ENCODE data around the gene MVB12B. TPM values are rescaled to one million over a fixed set of nuclear protein-coding genes. Genes with fewer than 3 reads are reported as not detected.

MVB12B gene
- total and polyA plus RNA-seq, 2 of the 8 experiments (the other 6 are each of a cell fraction or from before 2014, with no cell fraction given), result 2.6 to 5.0 TPM

DNA sequence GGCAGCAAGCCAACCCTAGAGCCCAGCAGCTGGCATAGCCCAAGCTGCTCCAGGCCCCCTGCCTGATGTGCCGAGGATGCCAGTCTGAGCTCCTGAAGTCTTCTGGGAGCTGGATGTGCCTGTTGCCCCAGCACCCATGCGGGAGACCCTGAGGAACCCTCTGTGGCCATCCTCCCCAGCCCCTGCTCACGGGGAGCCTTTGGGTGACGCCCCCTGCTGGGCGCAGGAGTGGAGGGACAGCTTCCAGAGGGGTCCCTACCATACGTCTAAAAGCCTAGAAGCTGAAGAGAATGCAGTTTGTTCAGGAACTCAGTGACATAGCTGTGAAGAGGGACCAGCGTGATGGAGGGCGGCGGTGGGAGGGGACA, 33.1 kb upstream of the MVB12B start (continued):
- TF ChIP-seq, protein P1, sequence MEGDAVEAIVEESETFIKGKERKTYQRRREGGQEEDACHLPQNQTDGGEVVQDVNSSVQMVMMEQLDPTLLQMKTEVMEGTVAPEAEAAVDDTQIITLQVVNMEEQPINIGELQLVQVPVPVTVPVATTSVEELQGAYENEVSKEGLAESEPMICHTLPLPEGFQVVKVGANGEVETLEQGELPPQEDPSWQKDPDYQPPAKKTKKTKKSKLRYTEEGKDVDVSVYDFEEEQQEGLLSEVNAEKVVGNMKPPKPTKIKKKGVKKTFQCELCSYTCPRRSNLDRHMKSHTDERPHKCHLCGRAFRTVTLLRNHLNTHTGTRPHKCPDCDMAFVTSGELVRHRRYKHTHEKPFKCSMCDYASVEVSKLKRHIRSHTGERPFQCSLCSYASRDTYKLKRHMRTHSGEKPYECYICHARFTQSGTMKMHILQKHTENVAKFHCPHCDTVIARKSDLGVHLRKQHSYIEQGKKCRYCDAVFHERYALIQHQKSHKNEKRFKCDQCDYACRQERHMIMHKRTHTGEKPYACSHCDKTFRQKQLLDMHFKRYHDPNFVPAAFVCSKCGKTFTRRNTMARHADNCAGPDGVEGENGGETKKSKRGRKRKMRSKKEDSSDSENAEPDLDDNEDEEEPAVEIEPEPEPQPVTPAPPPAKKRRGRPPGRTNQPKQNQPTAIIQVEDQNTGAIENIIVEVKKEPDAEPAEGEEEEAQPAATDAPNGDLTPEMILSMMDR (IDR thresholded peaks at IDR 0.05; ENCODE audit: control extremely low read depth in 1 of 3, insufficient read depth in 1 of 3, low read depth in 1 of 3, low read length in 3 of 3), result peak; percentile 28 to 42 (median 35); a peak in 3 of 4 replicates
- TF ChIP-seq NANOG (IDR thresholded peaks at IDR 0.05; ENCODE audit: insufficient read depth, low read depth, low read length, poor library complexity, severe bottlenecking), result no peak
- TF ChIP-seq SIN3A (conservative IDR thresholded peaks at IDR 0.05 in 1 of 2, IDR thresholded peaks at IDR 0.05 in 1 of 2; ENCODE audit: low read depth in 1 of 2, low read length in 2 of 2), result no peak
- TF ChIP-seq CBX8 (IDR thresholded peaks at IDR 0.05; ENCODE audit: borderline replicate concordance, low read depth, low read length), result no peak
